ENCODE results near the gene SLC25A13. TPM values are rescaled to one million over a fixed set of nuclear protein-coding genes. Genes with fewer than 3 reads are reported as not detected.

The SLC25A13 gene
- polyA plus RNA-seq, 3 donors, result 7.9 to 12.8 (median 10.7) TPM

DNA sequence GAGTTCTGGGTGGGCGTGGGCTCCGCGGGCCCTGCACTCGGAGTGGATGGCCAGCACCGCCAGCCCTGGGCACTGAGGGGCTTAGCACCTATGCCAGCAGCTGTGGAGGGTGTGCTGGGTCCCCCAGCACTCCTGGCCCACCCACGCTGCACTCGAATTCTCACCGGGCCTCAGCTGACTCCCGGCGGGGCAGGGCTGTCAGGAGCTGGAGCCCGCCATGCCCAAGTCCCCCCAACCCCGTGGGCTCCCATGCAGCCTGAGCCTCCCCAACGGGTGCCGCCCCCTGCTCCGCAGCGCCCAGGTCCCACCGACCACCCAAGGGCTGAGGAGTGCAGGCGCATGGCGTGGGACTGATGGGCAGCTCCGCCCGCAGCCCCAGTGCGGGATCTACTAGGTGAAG is 93.1 kb downstream of the SLC25A13 start:
- 98 to 99% (median 98%) methylated on average over 22 of the region's 22 CpGs for WGBS, 3 donors
- no peak overlapping the region for H3K27ac ChIP-seq (ENCODE audit: low read depth, low read length)

DNA sequence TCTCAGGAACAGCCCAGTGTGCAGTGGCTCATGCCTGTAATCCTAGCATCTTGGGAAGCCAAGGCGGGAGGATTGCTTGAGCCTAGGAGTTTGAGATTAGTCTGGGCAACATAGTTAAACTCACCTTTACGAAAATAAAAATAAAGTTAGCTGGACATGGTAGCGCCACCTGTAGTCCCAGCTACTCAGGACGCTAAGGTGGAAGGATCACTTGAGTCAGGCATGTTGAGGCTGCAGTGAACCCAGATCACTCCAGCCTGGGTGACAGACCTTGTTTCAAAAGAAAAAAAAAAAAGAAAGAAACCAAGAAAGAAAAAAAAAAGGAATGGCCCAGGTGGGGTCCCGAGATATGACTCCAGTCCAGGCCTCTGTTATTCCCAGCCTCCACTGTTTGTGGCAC is 96.6 kb downstream of the SLC25A13 start:
- H3K27ac ChIP-seq (ENCODE audit: low read depth, low read length), result no peak overlapping the region
- whole genome bisulfite sequencing, 3 donors, result 95 to 97% (median 96%) methylated on average over 5 of the region's 5 CpGs

DNA sequence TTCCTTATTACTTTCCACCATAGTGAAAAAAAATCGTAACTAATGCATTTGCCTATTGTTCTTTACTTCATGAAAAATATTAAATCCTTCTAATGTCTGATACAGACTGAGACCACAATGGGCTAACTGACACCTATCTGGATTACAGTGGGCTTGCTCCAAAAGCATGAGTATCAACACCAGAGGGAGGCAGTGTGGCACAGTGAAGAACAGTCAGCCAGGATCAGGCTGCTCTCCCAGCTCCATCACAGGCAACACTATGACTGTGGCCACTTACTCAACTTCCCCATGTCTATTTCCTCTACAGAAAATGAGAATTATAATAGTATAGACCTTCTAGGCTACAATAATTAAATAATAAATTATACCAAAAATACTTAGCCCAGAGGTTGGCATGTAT is 97.2 kb downstream of the SLC25A13 start:
- WGBS, 3 donors, result 94 to 95% (median 94%) methylated on average over 1 of the region's 1 CpG
- H3K27ac ChIP-seq (ENCODE audit: low read depth, low read length), result no peak overlapping the region

DNA sequence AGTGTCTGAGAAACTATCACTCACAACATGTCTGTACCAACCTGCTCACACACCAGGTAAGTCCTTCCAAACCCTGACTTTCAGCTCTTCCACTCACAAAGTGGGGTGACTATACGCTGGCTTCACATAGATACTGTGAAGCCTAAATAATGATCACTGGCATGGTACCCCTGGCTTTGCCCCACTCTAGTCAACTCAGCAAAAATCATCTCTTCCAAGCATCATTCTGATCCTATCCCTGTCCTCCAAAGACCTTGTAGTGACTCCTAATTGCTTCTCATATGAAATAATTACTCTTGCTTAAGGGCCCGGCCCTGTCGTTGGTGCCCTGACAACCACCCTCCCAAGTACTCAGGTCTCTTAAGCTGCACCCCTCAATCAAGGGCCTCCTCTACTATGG is 97.8 kb downstream of the SLC25A13 start:
- WGBS, 3 donors, result 91 to 96% (median 91%) methylated on average over 3 of the region's 3 CpGs
- no peak overlapping the region for H3K27ac ChIP-seq (ENCODE audit: low read depth, low read length)

DNA sequence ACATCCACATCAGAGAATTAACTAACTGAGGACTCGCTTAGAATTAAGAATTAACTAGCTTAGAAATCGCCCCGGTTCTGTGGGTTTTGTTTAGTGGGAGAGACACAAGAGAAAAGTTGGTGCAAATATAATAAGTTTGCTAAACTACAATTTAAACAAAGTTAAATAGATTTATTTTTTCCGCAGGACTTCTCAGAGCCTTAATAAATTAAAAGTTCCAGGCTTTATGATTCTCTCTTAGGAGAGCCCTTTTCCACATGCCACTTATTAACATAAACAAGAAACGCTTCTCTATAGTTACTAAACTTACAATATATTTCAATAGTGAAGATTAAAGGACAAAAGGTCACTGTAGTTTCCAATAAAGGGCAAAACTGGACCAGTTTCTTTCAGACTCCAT is 100.0 kb downstream of the SLC25A13 start:
- 97 to 99% (median 98%) methylated on average over 5 of the region's 5 CpGs for WGBS, 3 donors
- H3K27ac ChIP-seq (ENCODE audit: low read depth, low read length), result no peak overlapping the region

DNA sequence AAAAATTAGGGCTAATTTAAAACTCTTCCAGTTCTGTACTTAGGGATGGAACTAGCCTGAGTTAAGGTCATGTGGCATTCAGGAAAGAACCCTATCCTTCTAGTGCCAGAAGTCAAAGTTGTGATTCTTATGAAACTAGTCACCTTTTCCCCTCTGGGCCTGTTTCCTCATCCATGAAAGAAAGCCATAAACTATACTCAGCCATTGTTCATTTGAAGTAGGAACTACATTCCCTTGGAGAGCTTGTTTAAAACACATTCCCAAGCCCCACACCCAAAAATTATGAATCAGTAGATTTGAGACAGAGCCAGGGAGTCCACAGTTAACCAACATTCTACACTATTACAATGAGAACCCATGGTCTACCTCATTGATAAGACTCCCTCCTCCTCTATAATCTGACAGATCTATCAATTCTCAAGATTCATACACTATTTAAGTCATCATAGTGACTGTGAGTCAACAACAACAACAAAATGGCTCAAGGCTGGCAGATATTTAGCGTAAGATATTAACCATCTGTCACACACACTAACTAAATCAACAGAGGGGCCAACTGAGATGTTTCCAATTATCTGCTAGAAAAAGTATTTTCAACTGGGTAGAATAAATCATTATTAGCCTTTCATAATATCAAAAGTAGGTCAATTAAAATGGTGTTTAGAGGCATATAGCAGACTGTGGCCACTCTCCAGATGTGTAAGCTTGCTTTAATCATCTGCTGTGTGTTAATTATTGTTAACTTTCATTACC is 102.3 kb downstream of the SLC25A13 start:
- 74 to 81% (median 78%) methylated on average over 1 of the region's 1 CpG for WGBS, 3 donors
- H3K27ac ChIP-seq (ENCODE audit: low read depth, low read length), result no peak overlapping the region

DNA sequence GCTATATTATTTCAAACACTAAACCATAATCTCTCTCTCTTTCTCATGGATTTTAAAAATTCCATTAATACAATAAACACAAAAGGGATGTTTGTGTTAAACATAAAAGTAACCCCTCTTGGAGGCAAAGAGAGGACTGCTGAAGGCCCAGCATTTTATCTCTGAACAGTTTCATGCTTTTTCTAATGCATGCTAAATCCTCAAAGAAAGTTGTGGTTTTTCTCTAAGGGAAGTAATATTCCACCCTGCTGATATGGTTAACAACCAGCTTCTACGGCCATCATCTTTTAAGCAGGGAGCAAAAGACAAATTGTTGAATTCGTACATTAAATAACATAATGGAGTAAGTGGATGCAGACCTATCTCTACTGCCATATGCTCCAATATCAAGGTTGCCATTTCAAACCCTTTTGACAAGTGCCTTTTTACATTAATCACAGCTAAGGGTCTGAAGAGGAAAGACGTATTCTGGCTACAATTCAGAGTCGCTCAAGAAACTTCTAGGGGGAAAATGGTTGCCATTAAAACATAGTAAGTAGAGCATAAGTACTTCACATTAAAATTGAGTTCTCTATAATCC is 103.1 kb downstream of the SLC25A13 start:
- WGBS, 3 donors, result 69 to 70% (median 69%) methylated on average over 4 of the region's 4 CpGs
- H3K27ac ChIP-seq (ENCODE audit: low read depth, low read length), result no peak overlapping the region

DNA sequence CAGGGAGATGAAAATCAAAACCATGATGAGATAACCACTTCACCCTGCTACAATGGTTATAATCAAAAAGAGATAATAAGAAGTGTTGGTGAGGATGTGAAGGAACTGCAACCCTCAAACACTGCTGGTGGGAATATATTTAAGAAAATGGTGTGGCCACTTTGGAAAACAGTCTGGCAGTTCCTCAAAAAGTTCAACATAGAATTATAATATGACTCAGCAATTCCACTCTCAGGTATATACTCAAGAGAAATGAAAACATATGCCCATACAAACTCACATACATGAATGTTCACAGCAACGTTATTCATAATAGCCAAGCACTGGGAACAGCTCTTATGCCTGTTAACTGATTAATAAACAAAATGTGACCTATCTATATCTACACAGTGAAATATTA is 104.8 kb downstream of the SLC25A13 start:
- no peak overlapping the region for H3K27ac ChIP-seq (ENCODE audit: low read depth, low read length)
- WGBS, 3 donors, result 83 to 93% (median 92%) methylated on average over 1 of the region's 1 CpG

DNA sequence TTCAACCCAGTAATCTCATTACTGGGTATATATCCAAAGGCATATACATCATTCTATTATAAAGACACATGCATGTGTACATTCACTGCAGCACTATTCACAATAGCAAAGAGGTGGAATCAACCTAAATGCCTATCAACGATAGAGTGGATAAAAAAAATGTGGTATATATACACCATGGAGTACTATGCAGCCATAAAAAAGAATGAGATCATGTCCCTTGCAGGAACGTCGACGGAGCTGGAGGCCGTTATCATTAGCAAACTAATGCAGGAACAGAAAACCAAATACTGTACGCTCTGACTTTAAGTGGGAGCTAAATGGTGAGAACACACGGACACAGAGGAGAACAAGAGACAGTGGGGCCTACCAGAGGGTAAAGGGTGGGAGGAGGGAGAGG is 105.5 kb downstream of the SLC25A13 start:
- H3K27ac ChIP-seq (ENCODE audit: low read depth, low read length), result no peak overlapping the region
- WGBS, 3 donors, result 98% methylated on average over 7 of the region's 7 CpGs

DNA sequence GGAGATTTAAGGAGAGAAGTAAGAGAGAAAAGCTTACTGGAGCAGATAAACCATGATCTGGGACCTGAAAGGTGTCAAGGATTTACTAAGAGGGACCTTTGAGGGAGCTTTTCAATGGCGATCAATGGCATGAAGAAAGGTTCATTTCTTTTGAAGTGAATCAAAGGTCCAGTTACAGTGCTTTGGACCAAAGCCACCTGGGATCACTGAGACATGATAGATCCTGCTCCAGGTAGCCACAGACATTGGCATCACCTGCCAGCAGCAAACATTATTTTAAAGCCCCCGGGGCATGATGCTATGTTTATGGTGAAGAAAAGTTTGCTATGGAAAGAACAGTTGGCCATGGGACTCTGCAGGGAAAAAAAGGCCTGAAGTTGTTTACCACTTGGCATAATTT is 109.4 kb downstream of the SLC25A13 start:
- no peak overlapping the region for H3K27ac ChIP-seq (ENCODE audit: low read depth, low read length)
- 95 to 97% (median 96%) methylated on average over 2 of the region's 2 CpGs for WGBS, 3 donors

DNA sequence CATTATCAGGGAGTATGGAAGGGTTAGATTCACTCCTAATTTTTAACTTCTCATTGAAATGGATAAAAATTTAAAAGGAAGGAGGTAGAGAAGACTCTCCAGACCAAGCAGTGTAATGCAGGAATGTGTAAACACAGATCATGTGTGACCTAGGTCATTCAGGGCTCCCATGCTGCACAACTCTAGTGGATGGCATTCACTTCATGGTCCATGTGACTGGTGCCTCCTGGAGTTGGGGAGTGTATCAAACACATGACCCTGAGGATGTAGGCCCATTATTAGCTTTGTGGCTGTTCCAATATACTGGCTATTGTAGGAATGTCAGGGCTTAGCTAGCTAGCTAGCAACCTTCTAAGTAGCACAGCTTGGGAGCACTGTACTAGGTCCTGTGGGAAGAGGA is 109.9 kb downstream of the SLC25A13 start:
- H3K27ac ChIP-seq (ENCODE audit: low read depth, low read length), result no peak overlapping the region

DNA sequence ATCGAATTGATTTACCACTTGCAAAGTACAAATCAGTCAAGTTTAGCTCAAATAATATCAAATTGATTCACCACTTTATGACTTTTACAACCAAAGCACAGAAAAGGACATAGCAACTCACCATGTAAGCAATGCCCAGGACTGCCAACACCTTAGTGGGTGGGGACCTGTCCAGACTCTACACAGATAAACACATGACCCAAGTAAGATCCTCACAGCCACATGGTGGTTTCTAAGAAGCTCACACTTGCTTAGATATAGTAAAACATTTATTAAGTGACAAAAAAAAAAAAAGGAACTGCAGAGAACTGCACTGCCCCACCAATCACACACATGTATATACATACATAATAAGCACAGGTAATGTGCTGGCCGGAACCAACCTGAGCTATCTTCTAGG is 116.2 kb downstream of the SLC25A13 start:
- 94 to 100% (median 98%) methylated on average over 2 of the region's 2 CpGs for WGBS, 3 donors
- H3K27ac ChIP-seq (ENCODE audit: low read depth, low read length), result no peak overlapping the region

DNA sequence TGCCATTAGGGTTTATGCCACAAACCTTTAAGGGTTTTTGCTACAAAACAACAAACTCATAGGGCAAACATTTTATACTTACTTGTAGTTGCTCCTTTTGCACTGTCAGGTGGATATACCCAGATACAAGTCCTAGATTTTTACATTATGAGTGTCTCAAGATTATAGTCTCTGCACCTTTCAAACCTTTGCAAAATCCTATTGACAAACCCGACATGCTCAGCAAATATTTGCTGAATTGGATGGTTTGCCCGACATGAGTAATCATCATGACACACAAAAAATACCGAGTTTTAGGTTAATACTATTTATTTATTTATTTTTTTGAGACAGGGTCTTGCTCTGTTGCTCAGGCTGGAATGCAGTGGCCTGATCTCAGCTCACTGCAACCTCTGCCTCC is 117.3 kb downstream of the SLC25A13 start:
- H3K27ac ChIP-seq (ENCODE audit: low read depth, low read length), result no peak overlapping the region
- WGBS, 3 donors, result 71 to 97% (median 95%) methylated on average over 3 of the region's 3 CpGs

DNA sequence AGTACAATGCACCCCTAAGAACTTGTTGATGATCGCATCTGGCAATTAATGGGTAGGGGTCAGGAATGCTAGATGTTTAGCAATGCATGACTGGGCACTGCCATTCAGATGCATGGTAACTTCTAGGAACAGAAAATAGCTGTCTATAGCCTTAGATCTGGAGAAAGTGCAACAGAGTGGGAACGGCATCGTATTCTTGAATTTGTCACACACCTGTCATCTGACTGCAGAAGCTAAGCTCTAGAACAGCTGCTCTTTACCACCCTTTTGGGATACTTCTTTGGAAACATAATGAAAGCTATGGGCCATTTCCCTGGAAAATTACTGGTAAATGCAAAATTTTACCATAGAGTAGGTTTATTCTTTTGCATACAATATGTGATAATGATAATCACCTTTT is 118.1 kb downstream of the SLC25A13 start:
- WGBS, 3 donors, result 95 to 98% (median 96%) methylated on average over 3 of the region's 3 CpGs
- H3K27ac ChIP-seq (ENCODE audit: low read depth, low read length), result no peak overlapping the region

DNA sequence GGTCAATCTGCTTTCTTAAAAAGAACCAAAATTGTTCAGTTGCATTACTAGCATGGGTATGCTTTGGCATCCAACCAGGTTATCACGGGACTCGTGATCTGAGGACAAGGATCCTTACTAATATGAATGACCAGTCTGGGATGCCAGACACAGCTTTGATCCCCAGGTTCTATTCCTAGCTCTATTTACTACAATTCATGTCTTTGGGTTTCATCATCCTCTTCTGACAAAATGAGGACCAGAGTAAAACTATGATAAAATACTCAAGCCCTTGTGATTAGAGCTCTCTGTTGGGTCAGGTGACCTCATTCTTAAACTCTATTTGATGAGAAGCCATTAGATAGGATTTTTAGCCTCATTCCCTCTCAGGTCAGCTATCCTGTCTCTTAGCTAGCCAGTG is 119.8 kb downstream of the SLC25A13 start:
- WGBS, 3 donors, result 93 to 100% (median 97%) methylated on average over 2 of the region's 2 CpGs

DNA sequence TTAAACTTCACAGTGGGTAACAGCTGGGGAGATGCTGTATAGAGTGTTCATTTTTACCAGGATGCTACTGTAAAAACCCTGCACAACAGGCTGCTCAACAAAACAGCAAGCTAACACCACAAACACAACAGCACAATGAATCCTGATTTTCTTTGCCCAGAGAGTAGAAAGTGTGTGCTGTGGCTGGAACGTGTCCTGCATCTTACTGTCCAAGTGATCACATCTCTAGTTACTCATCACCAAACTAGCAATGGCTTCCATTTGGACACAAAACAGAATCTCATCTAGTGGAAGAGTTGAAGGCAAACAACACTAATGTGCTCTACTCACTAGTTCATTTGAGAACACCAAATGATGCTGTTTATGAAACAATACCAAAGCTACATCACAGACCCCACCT is 121.2 kb downstream of the SLC25A13 start:
- no peak overlapping the region for H3K27ac ChIP-seq (ENCODE audit: low read depth, low read length)
- 84 to 93% (median 89%) methylated on average over 1 of the region's 1 CpG for whole genome bisulfite sequencing, 3 donors

More for the DNA sequence above, 119.8 kb downstream of the SLC25A13 start:
- H3K27ac ChIP-seq (ENCODE audit: low read depth, low read length), result no peak overlapping the region

DNA sequence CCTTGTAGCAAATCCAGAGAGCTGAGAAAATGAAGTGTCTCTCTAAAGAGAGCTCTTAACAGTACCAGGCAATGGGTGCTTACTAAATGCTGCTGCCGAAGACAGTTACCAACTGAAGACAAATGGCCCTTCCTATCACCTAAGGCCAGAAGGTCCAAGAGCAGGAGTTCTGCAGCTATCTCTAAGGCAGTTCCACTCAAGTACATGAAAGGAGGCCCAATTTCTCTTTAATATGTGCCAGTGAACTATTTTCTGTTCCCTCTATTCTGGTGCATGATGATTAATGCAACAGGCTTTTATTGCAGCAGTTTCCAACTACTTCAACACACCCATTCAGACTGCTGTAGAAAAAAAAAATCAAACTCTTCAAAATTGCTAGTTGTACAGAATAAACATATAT is 122.5 kb downstream of the SLC25A13 start:
- H3K27ac ChIP-seq (ENCODE audit: low read depth, low read length), result no peak overlapping the region
- 93 to 100% (median 95%) methylated on average over 1 of the region's 1 CpG for WGBS, 3 donors

DNA sequence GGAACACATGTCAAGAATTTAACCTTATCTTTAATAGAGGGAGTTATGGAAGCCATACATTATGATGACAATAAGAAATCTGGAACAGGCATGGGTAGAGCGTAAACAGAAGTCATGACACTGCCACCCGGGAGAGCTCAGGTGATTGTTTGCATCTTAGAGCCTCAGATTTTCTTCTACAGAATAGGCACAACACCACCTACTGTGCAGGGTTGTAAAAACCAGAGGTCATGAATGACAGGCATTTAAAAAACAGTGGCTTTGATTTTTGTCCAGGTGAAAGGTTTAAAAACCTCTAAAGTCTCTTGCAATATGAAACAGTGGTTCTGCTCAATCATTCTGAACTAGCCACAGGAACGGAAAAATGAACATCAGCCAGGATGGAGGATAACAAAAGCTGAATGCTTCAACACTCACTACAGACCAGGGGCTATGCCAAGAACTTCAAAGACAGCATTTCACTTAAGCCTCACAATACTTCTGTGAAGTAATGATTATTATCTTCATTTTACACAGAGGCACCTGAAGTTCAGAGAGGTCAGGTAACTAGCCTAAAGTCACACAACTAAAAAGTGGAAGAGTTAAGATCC is 123.8 kb downstream of the SLC25A13 start:
- whole genome bisulfite sequencing, 3 donors, result 86 to 91% (median 89%) methylated on average over 3 of the region's 3 CpGs
- H3K27ac ChIP-seq (ENCODE audit: low read depth, low read length), result no peak overlapping the region

DNA sequence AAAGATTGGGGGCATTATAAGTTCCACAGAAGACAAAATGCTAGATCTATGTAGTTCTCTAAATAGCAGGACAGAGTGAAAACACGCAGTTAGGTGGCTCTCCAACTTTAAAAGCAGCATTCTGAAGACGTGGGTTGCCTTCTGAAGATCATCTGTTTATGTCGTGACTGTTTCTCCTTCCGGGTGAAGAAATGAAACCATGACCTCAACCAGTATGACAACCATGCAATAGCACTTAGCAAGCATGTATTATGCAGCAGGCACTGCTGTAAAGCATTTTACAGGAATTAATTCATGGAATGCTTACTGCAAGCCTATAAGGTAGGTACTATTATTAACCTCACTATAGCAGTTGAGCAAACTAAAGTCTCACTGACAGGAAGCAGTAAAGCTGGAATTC is 125.2 kb downstream of the SLC25A13 start:
- H3K27ac ChIP-seq (ENCODE audit: low read depth, low read length), result no peak overlapping the region
- WGBS, 3 donors, result 95 to 97% (median 95%) methylated on average over 4 of the region's 4 CpGs

Data from adipose tissue (tissue), 3 donors.